ENCODE results near the gene RGPD4.

RGPD4 gene

DNA sequence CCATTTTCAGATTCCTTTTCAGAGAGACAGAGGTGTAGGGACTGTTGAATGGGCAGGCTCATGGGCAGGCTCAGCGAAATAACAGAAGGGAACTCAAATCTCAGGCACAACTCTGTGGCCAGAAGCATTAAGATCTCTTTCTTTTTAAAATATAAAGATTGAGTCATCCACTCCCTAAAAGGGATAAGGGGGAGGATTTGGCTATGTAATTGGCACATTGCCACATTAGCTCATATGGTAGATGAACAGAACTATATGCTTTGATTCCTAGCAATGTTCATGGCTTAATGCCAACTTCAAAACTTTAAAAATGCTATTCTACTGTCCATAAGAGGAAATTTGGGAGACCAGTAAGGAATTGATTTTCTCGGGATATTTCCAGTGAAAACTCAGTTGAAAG lies 105.8 kb downstream of the RGPD4 start:
- DNase-seq: no peak

DNA sequence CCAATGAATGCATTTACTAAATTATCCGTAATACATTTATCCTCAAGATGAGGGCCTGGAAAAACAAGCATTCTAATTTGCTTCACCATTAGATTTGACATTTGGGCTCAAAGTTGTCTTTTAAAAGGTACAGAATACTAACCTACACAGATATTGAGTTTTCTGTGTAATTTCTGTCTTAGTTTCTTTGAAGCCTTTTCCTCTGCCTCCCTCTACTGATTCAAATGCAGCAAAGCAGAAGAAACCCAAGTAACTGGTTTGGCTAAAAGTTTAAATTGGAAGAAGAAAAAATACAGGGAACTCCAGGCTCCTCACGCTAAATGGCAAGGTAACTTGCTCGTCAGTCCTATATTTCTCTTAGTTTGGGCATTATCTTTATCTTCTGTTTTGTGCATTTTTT lies 106.3 kb downstream of the RGPD4 start:
- DNase-seq: no peak

GRCh38 chr2:107936433-107937359 lies 110.0 kb downstream of the RGPD4 start:
- no peak for DNase-seq

All from activated CD8-positive, alpha-beta memory T cell treated with anti-CD3 and anti-CD28 coated beads for 24 hours (primary cell).